ENCODE data around the gene PRKAG2.

Gene PRKAG2

DNA sequence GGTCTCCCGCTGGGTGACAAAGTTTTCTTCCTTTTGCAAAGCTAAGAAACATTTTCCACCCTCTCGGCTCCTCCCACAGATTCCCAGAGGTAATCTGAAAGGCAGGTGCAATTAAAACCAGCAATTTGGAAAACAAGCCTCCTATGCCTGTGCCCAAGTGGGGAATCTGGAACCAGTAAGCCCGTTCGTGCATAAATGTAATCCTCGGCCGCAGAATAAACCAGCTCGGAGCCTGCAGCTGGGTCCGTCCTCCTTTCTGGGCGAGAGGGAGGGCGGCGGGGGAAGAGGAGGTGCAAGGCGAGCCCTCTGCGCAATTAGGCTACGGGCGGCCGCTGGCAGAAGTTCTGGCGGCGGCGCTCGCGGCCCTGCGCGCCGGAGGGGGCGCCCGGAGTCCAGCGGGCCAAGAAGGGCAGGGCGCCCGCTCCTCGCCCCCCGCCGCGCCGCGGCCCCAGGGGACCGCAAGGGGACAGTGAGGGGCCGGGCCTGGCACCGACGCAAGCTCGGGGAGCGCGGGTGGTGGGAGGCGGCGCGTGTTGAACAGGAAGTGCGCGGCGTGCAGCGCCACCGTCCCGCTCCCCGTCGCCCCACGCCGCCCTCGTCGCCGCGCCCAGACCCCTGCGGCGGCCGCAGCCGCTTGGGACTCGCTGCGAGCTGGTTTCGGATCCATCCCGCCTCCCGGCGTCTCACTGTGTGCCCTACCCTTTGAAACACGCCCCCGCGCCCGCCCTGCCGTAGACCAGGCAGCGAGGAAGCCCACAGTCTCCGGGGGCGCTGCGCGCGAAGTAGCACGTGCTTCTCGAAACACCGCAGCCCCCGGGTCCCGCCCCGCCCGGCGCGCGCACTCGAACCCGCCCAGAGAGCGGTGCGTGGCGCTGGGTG, at the start of gene PRKAG2:
PRKAG2 (minus strand) TSS at position 217 of the 879 bp plus-strand sequence. CDS start 495 bp downstream, outside the sequence.
- Histone ChIP-seq H3K9ac (peak within 1 kb of the TSS; percentile 74 to 88 (median 82)), H3K4me1 (peaks cover 13 to 25% (median 19%) of the 10 kb centered on the region in 10 experiments; a peak in 19 of 20 replicates), H3K4me2 (peak within 1 kb of the TSS; percentile 70 to 100 (median 94)), H3K4me3 (peak within 1 kb of the TSS; percentile 68 to 85 (median 78)), H3K36me3 (no peaks in the 10 kb centered on the region), H3K27me3 (no peaks in the 10 kb centered on the region; a peak in 1 of 22 replicates), H4K20me1 (peaks cover 0 to 10% (median 0%) of the 10 kb centered on the region in 11 experiments; a peak in 4 of 22 replicates), H3K27ac (peak within 1 kb of the TSS; percentile 37 to 89 (median 82)), H3K9me3 (replicated peaks in 1 of 11) (no peaks in the 10 kb centered on the region)
- no peak for TF ChIP-seq Cebpa-rat (IDR thresholded peaks at IDR 0.05)

GRCh38 chr7:151926336-151926712, 49.4 kb upstream of the PRKAG2 start:
- H3K4me1 ChIP-seq = peaks cover 0 to 59% (median 27%) of the 10 kb centered on the region in 10 experiments; a peak in 19 of 20 replicates
- no peaks in the 10 kb centered on the region for H3K36me3 ChIP-seq
- no peaks in the 10 kb centered on the region for H4K20me1 ChIP-seq
- H3K9ac ChIP-seq = peak overlapping the region in 7 of 11 experiments; percentile 9 to 74 (median 64); a peak in 12 of 22 replicates
- TF ChIP-seq Cebpa-rat (IDR thresholded peaks at IDR 0.05) = no peak
- no peak overlapping the region for H3K4me3 ChIP-seq
- H3K27ac ChIP-seq = peak overlapping the region; percentile 54 to 93 (median 72); a peak in 21 of 22 replicates
- 0 out of 22 replicates have a peak, but pooled peaks cover 0 to 9% (median 0%) of the 10 kb centered on the region in 11 experiments for H3K9me3 ChIP-seq (replicated peaks in 1 of 11)
- no peaks in the 10 kb centered on the region for H3K27me3 ChIP-seq
- peak overlapping the region; percentile 8 to 86 (median 69); a peak in 18 of 22 replicates for H3K4me2 ChIP-seq

DNA sequence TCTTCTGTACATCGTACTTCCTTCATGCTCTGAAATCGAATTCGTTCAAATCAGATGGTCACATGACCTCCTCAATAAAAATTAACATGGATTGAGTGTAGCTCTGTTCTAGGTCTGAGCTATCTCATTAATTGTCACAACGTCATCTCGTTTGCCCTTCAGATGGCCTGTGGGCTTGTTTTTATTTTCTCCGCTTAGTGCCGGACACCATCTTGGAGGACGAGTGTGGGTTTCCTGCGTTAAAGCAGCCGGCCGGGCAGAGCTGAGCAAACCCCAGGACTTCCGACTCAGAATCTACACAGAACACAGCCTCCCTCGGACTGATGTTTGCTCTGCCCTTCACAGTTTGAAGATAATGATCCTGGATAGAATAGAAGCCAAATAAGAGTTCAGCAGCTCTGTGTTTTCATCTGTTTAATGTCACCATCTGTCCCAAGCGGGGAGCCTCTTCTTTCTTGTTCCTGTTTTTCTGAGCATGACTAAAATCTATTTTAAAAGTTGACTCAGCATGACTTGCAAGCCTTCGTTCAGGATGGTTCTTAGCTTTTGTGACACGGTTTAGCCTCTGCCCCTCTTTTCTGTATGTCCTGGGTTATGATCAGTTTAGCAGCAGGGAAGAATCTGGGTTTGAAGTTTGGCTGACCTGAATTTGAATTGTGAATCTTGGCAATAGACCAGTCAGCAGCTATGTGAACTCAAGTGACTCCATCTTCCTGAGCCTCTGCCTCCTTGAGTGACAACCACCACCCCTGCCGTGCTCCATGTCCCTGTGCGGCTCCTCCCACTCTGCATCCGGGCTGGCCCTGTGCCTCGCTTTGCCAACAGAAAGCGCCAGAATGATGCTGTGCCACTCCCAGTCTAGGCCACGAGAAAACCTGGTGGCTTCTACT, 48.8 kb upstream of the PRKAG2 start:
- peak overlapping the region in 9 of 11 experiments; percentile 8 to 74 (median 58); a peak in 13 of 22 replicates for H3K9ac ChIP-seq
- no peaks in the 10 kb centered on the region for H4K20me1 ChIP-seq
- no peaks in the 10 kb centered on the region for H3K27me3 ChIP-seq
- H3K27ac ChIP-seq = peak overlapping the region; percentile 54 to 93 (median 72); a peak in 21 of 22 replicates
- 0 out of 22 replicates have a peak, but pooled peaks cover 0 to 9% (median 0%) of the 10 kb centered on the region in 11 experiments for H3K9me3 ChIP-seq (replicated peaks in 1 of 11)
- H3K4me2 ChIP-seq = peak overlapping the region; percentile 8 to 86 (median 69); a peak in 18 of 22 replicates
- no peaks in the 10 kb centered on the region for H3K36me3 ChIP-seq
- peaks cover 0 to 59% (median 27%) of the 10 kb centered on the region in 10 experiments; a peak in 19 of 20 replicates for H3K4me1 ChIP-seq
- H3K4me3 ChIP-seq = 0 out of 20 replicates have a peak overlapping the region, but pooled peaks of 1 of the 10 experiments have one; percentile 9
- no peak for TF ChIP-seq Cebpa-rat (IDR thresholded peaks at IDR 0.05)

DNA sequence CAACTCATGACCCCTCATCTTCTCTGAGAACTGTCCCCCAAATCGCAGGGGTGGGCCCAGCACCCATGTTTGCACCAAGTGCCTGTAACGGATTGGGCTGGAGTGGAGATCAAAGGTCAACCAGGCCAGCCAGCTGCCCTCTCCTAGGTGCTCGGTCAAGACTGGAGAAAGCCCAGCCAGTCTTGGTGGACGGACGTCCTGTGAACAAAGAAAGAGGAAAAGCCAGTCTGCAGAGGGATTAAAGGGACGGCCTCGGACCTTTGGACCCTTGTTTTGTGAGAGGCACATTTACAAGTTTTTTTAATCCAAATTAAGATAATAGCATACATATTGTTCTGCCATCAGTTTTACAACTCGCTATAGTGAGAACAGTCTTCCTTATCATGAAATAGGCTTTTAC, 47.6 kb upstream of the PRKAG2 start:
- Histone ChIP-seq H3K9ac (no peak overlapping the region), H3K4me2 (peak overlapping the region in 4 of 11 experiments; percentile 57 to 84 (median 76); a peak in 7 of 22 replicates), H3K36me3 (no peaks in the 10 kb centered on the region), H3K9me3 (replicated peaks in 1 of 11) (0 out of 22 replicates have a peak, but pooled peaks cover 0 to 9% (median 0%) of the 10 kb centered on the region in 11 experiments), H3K27me3 (no peaks in the 10 kb centered on the region), H3K4me1 (peaks cover 0 to 59% (median 27%) of the 10 kb centered on the region in 10 experiments; a peak in 19 of 20 replicates), H4K20me1 (no peaks in the 10 kb centered on the region), H3K27ac (peak overlapping the region in 5 of 11 experiments; percentile 80 to 93 (median 85); a peak in 7 of 22 replicates), H3K4me3 (no peak overlapping the region)
- TF ChIP-seq Cebpa-rat (IDR thresholded peaks at IDR 0.05) = no peak

DNA sequence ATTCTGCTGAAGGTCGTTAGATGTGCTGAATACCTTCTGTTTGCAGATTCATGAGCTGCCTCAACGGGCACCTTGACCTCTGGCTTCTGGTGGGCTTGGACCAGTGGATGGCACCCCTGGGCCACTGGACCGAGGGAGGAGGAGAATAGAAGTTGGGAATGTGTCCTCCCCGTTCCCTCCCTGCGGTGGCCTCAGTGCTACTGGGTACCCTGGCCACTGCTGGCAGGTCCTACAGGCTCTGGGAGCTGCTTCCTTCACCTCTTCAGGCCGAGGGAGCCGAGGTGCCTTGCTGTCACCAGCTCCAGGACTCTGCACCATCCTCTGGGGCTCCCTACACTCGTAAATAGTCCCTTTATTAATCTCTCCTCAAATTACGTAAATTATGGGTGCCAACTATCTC, 47.1 kb upstream of the PRKAG2 start:
- Histone ChIP-seq H4K20me1 (no peaks in the 10 kb centered on the region), H3K36me3 (no peaks in the 10 kb centered on the region), H3K9ac (no peak overlapping the region), H3K27me3 (no peaks in the 10 kb centered on the region), H3K4me3 (no peak overlapping the region), H3K9me3 (replicated peaks in 1 of 11) (0 out of 22 replicates have a peak, but pooled peaks cover 0 to 9% (median 0%) of the 10 kb centered on the region in 11 experiments), H3K4me1 (peaks cover 0 to 59% (median 27%) of the 10 kb centered on the region in 10 experiments; a peak in 19 of 20 replicates), H3K27ac (peak overlapping the region in 6 of 11 experiments; percentile 51 to 93 (median 82); a peak in 9 of 22 replicates), H3K4me2 (peak overlapping the region in 5 of 11 experiments; percentile 49 to 77 (median 64); a peak in 9 of 22 replicates)
- TF ChIP-seq Cebpa-rat (IDR thresholded peaks at IDR 0.05) = no peak

- 0 out of 22 replicates have a peak, but pooled peaks cover 0 to 9% (median 0%) of the 10 kb centered on the region in 11 experiments for H3K9me3 ChIP-seq (replicated peaks in 1 of 11)
- H3K4me3 ChIP-seq = no peak overlapping the region
- H3K4me1 ChIP-seq = peaks cover 0 to 59% (median 27%) of the 10 kb centered on the region in 10 experiments; a peak in 19 of 20 replicates
- H3K9ac ChIP-seq = peak overlapping the region in 2 of 11 experiments; percentile 13 to 31; a peak in 2 of 22 replicates
- H3K27ac ChIP-seq = peak overlapping the region in 7 of 11 experiments; percentile 32 to 93 (median 80); a peak in 11 of 22 replicates
- no peaks in the 10 kb centered on the region for H3K36me3 ChIP-seq
- no peaks in the 10 kb centered on the region for H4K20me1 ChIP-seq
- H3K27me3 ChIP-seq = no peaks in the 10 kb centered on the region
- TF ChIP-seq Cebpa-rat (IDR thresholded peaks at IDR 0.05) = peak in 5 of 11 experiments; percentile 48 to 79 (median 70); a peak in 9 of 22 replicates
- peak overlapping the region in 6 of 11 experiments; percentile 5 to 77 (median 60); a peak in 10 of 22 replicates for H3K4me2 ChIP-seq
Measured at GRCh38 chr7:151923097-151923876, 46.4 kb upstream of the PRKAG2 start.

GRCh38 chr7:151921451-151921850, 44.5 kb upstream of the PRKAG2 start:
- no peaks in the 10 kb centered on the region for H4K20me1 ChIP-seq
- H3K36me3 ChIP-seq = no peaks in the 10 kb centered on the region
- H3K9me3 ChIP-seq (replicated peaks in 1 of 11) = 0 out of 22 replicates have a peak, but pooled peaks cover 0 to 9% (median 0%) of the 10 kb centered on the region in 11 experiments
- H3K4me2 ChIP-seq = peak overlapping the region in 1 of 11 experiments; percentile 76; a peak in 1 of 22 replicates
- H3K27me3 ChIP-seq = no peaks in the 10 kb centered on the region
- no peak for TF ChIP-seq Cebpa-rat (IDR thresholded peaks at IDR 0.05)
- H3K4me3 ChIP-seq = no peak overlapping the region
- H3K9ac ChIP-seq = no peak overlapping the region
- H3K4me1 ChIP-seq = peaks cover 0 to 51% (median 21%) of the 10 kb centered on the region in 10 experiments; a peak in 19 of 20 replicates
- peak overlapping the region in 3 of 11 experiments; percentile 26 to 93 (median 93); a peak in 2 of 22 replicates for H3K27ac ChIP-seq

Data from BLaER1 treated with 17β-estradiol and CSF1 and Interleukin-3, amounts not matched to agents 10 nM and 100 nM (cell line).